BE2C (cell line): Measurements from ENCODE around the gene ADAMTS2.

Experiments used
- DNase-seq: peaks from one replicate; pipeline ENCODE4 v3.0.0-alpha.2; 2020
- H3K27me3 ChIP-seq: fragments of 250-450 bp; sonication (Bioruptor Pico); 2 replicates; pipeline ENCODE4 v1.5.1; 2020; ENCODE audit warnings: mild to moderate bottlenecking
- H3K36me3 ChIP-seq: fragments of 250-450 bp; sonication (Bioruptor Pico); 2 replicates; pipeline ENCODE4 v1.5.1; 2020; ENCODE audit warnings: mild to moderate bottlenecking
- H3K4me1 ChIP-seq: fragments of 250-450 bp; sonication (Bioruptor Pico); 2 replicates; pipeline ENCODE4 v1.5.1; 2020
- H3K4me3 ChIP-seq: 2 replicates; pipeline ENCODE4 v1.5.1; 2011; ENCODE audit warnings: low read depth, low read length
- H3K9me3 ChIP-seq: fragments of 250-450 bp; sonication (Bioruptor Pico); 2 replicates; pipeline ENCODE4 v1.5.1; 2020
- TF ChIP-seq, protein P1 (sequence below): IDR thresholded peaks from 2 replicates; pipeline ENCODE4 v1.5.1; 2012; ENCODE audit warnings: mild to moderate bottlenecking, low read depth, low read length

ADAMTS2 gene

GRCh38 chr5:179131321-179131835, 213.9 kb downstream of the ADAMTS2 start:
- Histone ChIP-seq H3K4me3 (no peak overlapping the region), H3K36me3 (no peaks in the 10 kb centered on the region), H3K27me3 (no peaks in the 10 kb centered on the region), H3K9me3 (no peaks in the 10 kb centered on the region), H3K4me1 (no peaks in the 10 kb centered on the region)
- DNase-seq, result no peak
- TF ChIP-seq, protein P1, sequence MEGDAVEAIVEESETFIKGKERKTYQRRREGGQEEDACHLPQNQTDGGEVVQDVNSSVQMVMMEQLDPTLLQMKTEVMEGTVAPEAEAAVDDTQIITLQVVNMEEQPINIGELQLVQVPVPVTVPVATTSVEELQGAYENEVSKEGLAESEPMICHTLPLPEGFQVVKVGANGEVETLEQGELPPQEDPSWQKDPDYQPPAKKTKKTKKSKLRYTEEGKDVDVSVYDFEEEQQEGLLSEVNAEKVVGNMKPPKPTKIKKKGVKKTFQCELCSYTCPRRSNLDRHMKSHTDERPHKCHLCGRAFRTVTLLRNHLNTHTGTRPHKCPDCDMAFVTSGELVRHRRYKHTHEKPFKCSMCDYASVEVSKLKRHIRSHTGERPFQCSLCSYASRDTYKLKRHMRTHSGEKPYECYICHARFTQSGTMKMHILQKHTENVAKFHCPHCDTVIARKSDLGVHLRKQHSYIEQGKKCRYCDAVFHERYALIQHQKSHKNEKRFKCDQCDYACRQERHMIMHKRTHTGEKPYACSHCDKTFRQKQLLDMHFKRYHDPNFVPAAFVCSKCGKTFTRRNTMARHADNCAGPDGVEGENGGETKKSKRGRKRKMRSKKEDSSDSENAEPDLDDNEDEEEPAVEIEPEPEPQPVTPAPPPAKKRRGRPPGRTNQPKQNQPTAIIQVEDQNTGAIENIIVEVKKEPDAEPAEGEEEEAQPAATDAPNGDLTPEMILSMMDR, result no peak

GRCh38 chr5:179130101-179130681, 215.1 kb downstream of the ADAMTS2 start:
- no peaks in the 10 kb centered on the region for H3K4me1 ChIP-seq
- TF ChIP-seq, protein P1, result no peak
- no peak overlapping the region for H3K4me3 ChIP-seq
- no peak for DNase-seq
- H3K27me3 ChIP-seq, result no peaks in the 10 kb centered on the region
- H3K36me3 ChIP-seq, result no peaks in the 10 kb centered on the region
- H3K9me3 ChIP-seq, result no peaks in the 10 kb centered on the region

GRCh38 chr5:179129607-179130071, 215.6 kb downstream of the ADAMTS2 start:
- Histone ChIP-seq H3K4me1 (no peaks in the 10 kb centered on the region), H3K4me3 (no peak overlapping the region), H3K27me3 (no peaks in the 10 kb centered on the region), H3K36me3 (no peaks in the 10 kb centered on the region), H3K9me3 (no peaks in the 10 kb centered on the region)
- TF ChIP-seq, protein P1, result no peak
- no peak for DNase-seq

GRCh38 chr5:179128976-179129375, 216.3 kb downstream of the ADAMTS2 start:
- DNase-seq, result no peak
- Histone ChIP-seq H3K4me1 (no peaks in the 10 kb centered on the region), H3K36me3 (no peaks in the 10 kb centered on the region), H3K9me3 (no peaks in the 10 kb centered on the region; the same call in 1 of the 2 replicates), H3K27me3 (no peaks in the 10 kb centered on the region), H3K4me3 (no peak overlapping the region)
- TF ChIP-seq, protein P1, result no peak

DNA sequence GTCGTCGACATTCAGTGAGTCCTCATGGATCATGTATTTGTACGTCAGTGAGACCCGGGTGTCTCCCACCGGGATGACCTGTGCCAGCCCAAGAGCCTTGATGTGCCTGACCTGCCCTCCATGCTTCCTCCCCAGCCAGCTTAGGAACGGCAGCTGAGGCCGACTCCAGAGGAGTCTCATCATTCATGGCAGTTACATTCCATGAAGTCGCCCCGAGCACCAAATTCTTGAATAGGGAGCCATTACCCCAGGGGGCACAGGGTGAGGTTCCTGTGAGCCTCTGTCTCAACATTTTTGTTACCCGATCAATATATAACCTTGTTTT, 217.3 kb downstream of the ADAMTS2 start:
- H3K4me1 ChIP-seq, result no peaks in the 10 kb centered on the region
- TF ChIP-seq, protein P1, result no peak
- no peak overlapping the region for H3K4me3 ChIP-seq
- H3K36me3 ChIP-seq, result no peaks in the 10 kb centered on the region
- DNase-seq, result no peak
- H3K9me3 ChIP-seq, result no peaks in the 10 kb centered on the region; the same call in 1 of the 2 replicates
- no peaks in the 10 kb centered on the region for H3K27me3 ChIP-seq
